ENCODE data around the gene FZR1.
"Not testable (repeated sequence)": the region's sequence is repeated elsewhere in the genome, so short reads cannot be mapped to it uniquely, and the experiment has no call there.

Gene FZR1

GRCh38 chr19:3563709-3564524 is 57.8 kb downstream of the FZR1 start:
- TF ChIP-seq CTCF (conservative IDR thresholded peaks at IDR 0.05; ENCODE audit: control insufficient read depth, insufficient read depth, low read depth, low read length) = no peak
- no peak overlapping the region for H3K4me3 ChIP-seq (ENCODE audit: control insufficient read depth, low read depth, low read length)
- no peak for DNase-seq (ENCODE audit: low read depth)

- no peak for DNase-seq (ENCODE audit: low read depth)
- no peak for TF ChIP-seq CTCF (conservative IDR thresholded peaks at IDR 0.05; ENCODE audit: control insufficient read depth, insufficient read depth, low read depth, low read length)
- no peak overlapping the region for H3K4me3 ChIP-seq (ENCODE audit: control insufficient read depth, low read depth, low read length)
These were observed 59.0 kb downstream of the FZR1 start for GRCh38 chr19:3565139-3565538.

GRCh38 chr19:3570042-3570441 is 63.9 kb downstream of the FZR1 start:
- H3K4me3 ChIP-seq (ENCODE audit: control insufficient read depth, low read depth, low read length); DNase-seq (ENCODE audit: low read depth): not testable (repeated sequence)

- no peak overlapping the region for H3K4me3 ChIP-seq (ENCODE audit: control insufficient read depth, low read depth, low read length)
- TF ChIP-seq CTCF (conservative IDR thresholded peaks at IDR 0.05; ENCODE audit: control insufficient read depth, insufficient read depth, low read depth, low read length) = no peak
- no peak for DNase-seq (ENCODE audit: low read depth)
These were observed 64.5 kb downstream of the FZR1 start for GRCh38 chr19:3570606-3571011.

- peak overlapping the region; percentile 73 for H3K4me3 ChIP-seq (ENCODE audit: control insufficient read depth, low read depth, low read length)
- no peak for TF ChIP-seq CTCF (conservative IDR thresholded peaks at IDR 0.05; ENCODE audit: control insufficient read depth, insufficient read depth, low read depth, low read length)
- peak; percentile 99 for DNase-seq (ENCODE audit: low read depth)
These were observed 66.2 kb downstream of the FZR1 start for GRCh38 chr19:3572132-3572854.

- DNase-seq (ENCODE audit: low read depth) = no peak
- H3K4me3 ChIP-seq (ENCODE audit: control insufficient read depth, low read depth, low read length) = peak within 1 kb of the TSS; percentile 85
- TF ChIP-seq CTCF (conservative IDR thresholded peaks at IDR 0.05; ENCODE audit: control insufficient read depth, insufficient read depth, low read depth, low read length) = no peak
These were observed 66.7 kb downstream of the FZR1 start, which contains the start of gene HMG20B for GRCh38 chr19:3572855-3573161. Gene HMG20B, plus strand, starts transcription at chr19:3572944. Its CDS starts 366 bp downstream, at chr19:3573310.

- TF ChIP-seq CTCF (conservative IDR thresholded peaks at IDR 0.05; ENCODE audit: control insufficient read depth, insufficient read depth, low read depth, low read length) = no peak
- no peak for DNase-seq (ENCODE audit: low read depth)
- peak overlapping the region; percentile 85 for H3K4me3 ChIP-seq (ENCODE audit: control insufficient read depth, low read depth, low read length)
These were observed 67.2 kb downstream of the FZR1 start for GRCh38 chr19:3573162-3573857.

Data from fibroblast of mammary gland (primary cell).